Motor neuron (in vitro differentiated cells): ENCODE measurements around the gene WDR27. TPM values are rescaled to one million over a fixed set of nuclear protein-coding genes. Genes with fewer than 3 reads are reported as not detected.
A peak's percentile ranks its signal among the peaks of the same experiment; 100 is the strongest.
"Not testable (repeated sequence)": the region's sequence is repeated elsewhere in the genome, so short reads cannot be mapped to it uniquely, and the experiment has no call there.

ENCODE experiments used
- ATAC-seq, 8 experiments: fragments of 200-7000 bp; cut with Tn5 transposase; replicated peaks in 6 of 8; 2 replicates each; pipeline ENCODE4 v1.8.0; 2021; ENCODE audit warnings: mild to moderate bottlenecking in 8 of 8, moderate library complexity in 8 of 8
- H3K27ac ChIP-seq, 2 donors: fragments of 250-450 bp; sonication (Bioruptor Pico); 2 replicates each; pipeline ENCODE4 v1.9.0; 2021; ENCODE audit warnings: antibody characterized with exemption in 2 of 2, mild to moderate bottlenecking in 2 of 2, moderate library complexity in 1 of 2
- H3K4me1 ChIP-seq, 2 donors: fragments of 250-450 bp; sonication (Bioruptor Pico); replicated peaks in 1 of 2; 2 replicates each; pipeline ENCODE4 v1.6.1; 2021; ENCODE audit warnings: antibody characterized with exemption in 2 of 2, mild to moderate bottlenecking in 2 of 2, moderate library complexity in 1 of 2
- H3K4me3 ChIP-seq, 5 donors: fragments of 250-450 bp; sonication (Bioruptor Pico); 2 replicates each; pipeline ENCODE4 v1.9.0; 2021; ENCODE audit warnings: antibody characterized with exemption in 5 of 5, mild to moderate bottlenecking in 5 of 5, moderate library complexity in 4 of 5
- WGBS, 10 experiments: fragments of 450-650 bp; shearing (Covaris generic); methylation state at CpG; one replicate each; pipeline ENCODE4 v1.0.0; 2022; 5-methylcytosine and 5-hydroxymethylcytosine counted together
- in situ Hi-C, 9 experiments: fragments of 400-800 bp; cut with MboI; loops; one replicate each; pipeline ENCODE4 v1.15.0; 2021; ENCODE audit warnings: low sequenced_read_pairs in 9 of 9, low pct_unique_long_range_greater_than_20kb in 2 of 9; ENCODE audit not compliant: unreplicated experiment in 9 of 9
- total RNA-seq, 8 experiments: library from RNA; unstranded; fragments of 300-600 nt; gene quantifications; 2 replicates each; pipeline versions ENCODE4 v1.2.3 to v1.2.4, GENCODE V29; 2022

Gene WDR27
- total RNA-seq, 8 experiments from 2014 or later: 21.7 to 66.0 (median 32.7) TPM

GRCh38 chr6:169474362-169474761, 227.5 kb downstream of the WDR27 start:
- H3K4me3 ChIP-seq: no peak overlapping the region
- ATAC-seq: no peak
- H3K4me1 ChIP-seq: no peaks in the 10 kb centered on the region
- WGBS, 10 experiments: 0 to 100% (median 78%) methylated on average over 1 of the region's 1 CpG; no CpG with 5 or more reads in 1 of the 10 experiments
- H3K27ac ChIP-seq: no peak overlapping the region
- in situ Hi-C loops: no loop called here

- WGBS, 10 experiments: 80 to 100% (median 90%) methylated on average over 1 of the region's 1 CpG; no CpG with 5 or more reads in 3 of the 10 experiments
- ATAC-seq: no peak
- Histone ChIP-seq H3K4me1 (no peaks in the 10 kb centered on the region), H3K27ac (no peak overlapping the region), H3K4me3 (no peak overlapping the region)
- in situ Hi-C loops: no loop called here
Measured at GRCh38 chr6:169473663-169474062, 228.2 kb downstream of the WDR27 start.

- Histone ChIP-seq H3K4me3 (no peak overlapping the region), H3K27ac (no peak overlapping the region), H3K4me1 (no peaks in the 10 kb centered on the region)
- no peak for ATAC-seq
- in situ Hi-C loops: no loop called here
- WGBS, 10 experiments: 8 to 100% (median 85%) methylated on average over 1 to 3 of the region's 3 CpGs; no CpG with 5 or more reads in 2 of the 10 experiments
Measured at GRCh38 chr6:169472786-169473416, 228.9 kb downstream of the WDR27 start.

- Histone ChIP-seq H3K4me1 (no peaks in the 10 kb centered on the region), H3K27ac (no peak overlapping the region), H3K4me3 (no peak overlapping the region)
- 40 to 100% (median 92%) methylated on average over 1 to 2 of the region's 2 CpGs; no CpG with 5 or more reads in 4 of the 10 experiments for WGBS, 10 experiments
- no peak for ATAC-seq
- in situ Hi-C loops: no loop called here
Measured at GRCh38 chr6:169470790-169471189, 231.0 kb downstream of the WDR27 start.

GRCh38 chr6:169469028-169469427, 232.8 kb downstream of the WDR27 start:
- Histone ChIP-seq H3K4me3 (no peak overlapping the region), H3K4me1 (no peaks in the 10 kb centered on the region), H3K27ac (no peak overlapping the region)
- 67 to 100% (median 82%) methylated on average over 1 of the region's 1 CpG; no CpG with 5 or more reads in 3 of the 10 experiments for WGBS, 10 experiments
- ATAC-seq: no peak
- in situ Hi-C loops: no loop called here

- in situ Hi-C loops, ATAC-seq, H3K27ac ChIP-seq, H3K4me1 ChIP-seq, H3K4me3 ChIP-seq: not testable (repeated sequence)
- 60 to 100% (median 86%) methylated on average over 2 to 4 of the region's 4 CpGs for WGBS, 10 experiments
Measured at GRCh38 chr6:169467755-169468154, 234.1 kb downstream of the WDR27 start.

GRCh38 chr6:169466256-169466655, 235.6 kb downstream of the WDR27 start:
- WGBS, 10 experiments: 0 to 100% (median 86%) methylated on average over 1 to 2 of the region's 2 CpGs; no CpG with 5 or more reads in 3 of the 10 experiments
- ATAC-seq, in situ Hi-C loops, H3K4me3 ChIP-seq, H3K4me1 ChIP-seq, H3K27ac ChIP-seq: not testable (repeated sequence)

- no peak overlapping the region for H3K4me3 ChIP-seq
- H3K27ac ChIP-seq: no peak overlapping the region
- WGBS, 10 experiments: 60 to 100% (median 90%) methylated on average over 1 to 2 of the region's 5 CpGs; no CpG with 5 or more reads in 5 of the 10 experiments
- in situ Hi-C loops: no loop called here
- H3K4me1 ChIP-seq: no peaks in the 10 kb centered on the region
- no peak for ATAC-seq
Measured at GRCh38 chr6:169457762-169458161, 244.1 kb downstream of the WDR27 start.

- Histone ChIP-seq H3K27ac (no peak overlapping the region), H3K4me3 (no peak overlapping the region), H3K4me1 (no peaks in the 10 kb centered on the region)
- no peak for ATAC-seq
- in situ Hi-C loops: no loop called here
- WGBS, 10 experiments: 93 to 100% (median 100%) methylated on average over 1 to 12 of the region's 12 CpGs; no CpG with 5 or more reads in 1 of the 10 experiments
Measured at GRCh38 chr6:169456840-169457239, 245.0 kb downstream of the WDR27 start.

GRCh38 chr6:169455470-169455869, 246.4 kb downstream of the WDR27 start:
- no peak for ATAC-seq
- Histone ChIP-seq H3K4me1 (no peaks in the 10 kb centered on the region), H3K27ac (no peak overlapping the region), H3K4me3 (no peak overlapping the region)
- 83 to 100% (median 100%) methylated on average over 1 of the region's 1 CpG; no CpG with 5 or more reads in 7 of the 10 experiments for WGBS, 10 experiments
- in situ Hi-C loops: no loop called here

- WGBS, 10 experiments: 0 to 100% (median 81%) methylated on average over 1 to 6 of the region's 10 CpGs; no CpG with 5 or more reads in 4 of the 10 experiments
- in situ Hi-C loops: no loop called here
- H3K27ac ChIP-seq: no peak overlapping the region
- H3K4me1 ChIP-seq: no peaks in the 10 kb centered on the region
- ATAC-seq: no peak
- H3K4me3 ChIP-seq: no peak overlapping the region
Measured at GRCh38 chr6:169454872-169455204, 247.0 kb downstream of the WDR27 start.

- WGBS, 10 experiments: 0 to 100% (median 57%) methylated on average over 2 to 6 of the region's 8 CpGs; no CpG with 5 or more reads in 1 of the 10 experiments
- ATAC-seq: peak in 2 of 8 experiments; percentile 19 to 20
Measured at GRCh38 chr6:169454204-169454871, 247.5 kb downstream of the WDR27 start.

GRCh38 chr6:169452869-169453620, 248.8 kb downstream of the WDR27 start:
- Histone ChIP-seq H3K27ac (no peak overlapping the region), H3K4me1 (no peaks in the 10 kb centered on the region), H3K4me3 (no peak overlapping the region)
- ATAC-seq: no peak
- in situ Hi-C loops: no loop called here
- WGBS, 10 experiments: 24 to 100% (median 81%) methylated on average over 1 to 9 of the region's 11 CpGs; no CpG with 5 or more reads in 1 of the 10 experiments

More at GRCh38 chr6:169454204-169454871, 247.5 kb downstream of the WDR27 start:
- no peaks in the 10 kb centered on the region for H3K4me1 ChIP-seq
- no peak overlapping the region for H3K4me3 ChIP-seq
- no peak overlapping the region for H3K27ac ChIP-seq
- in situ Hi-C loops: no loop called here
